HepG2 (cell line): Measurements from ENCODE around the gene SELENOM. TPM values are rescaled to one million over a fixed set of nuclear protein-coding genes. Genes with fewer than 3 reads are reported as not detected.
A peak's percentile ranks its signal among the peaks of the same experiment; 100 is the strongest.

Experiments used
- ATAC-seq: fragments of 200-7000 bp; cut with Tn5 transposase; 3 replicates; pipeline ENCODE4 v1.9.1; 2020; ENCODE audit warnings: mild to moderate bottlenecking, moderate library complexity
- BruUV-seq: library from RNA; stranded (reverse); fragments of 400-500 nt; replicated peaks from 2 replicates; lab custom pipeline; 2021; lab: Mats Ljungman, UMichigan
- CTCF ChIA-PET: fragments of 300-600 bp; formaldehyde crosslinking; extraction: SDS; loops from one replicate; lab custom pipeline; 2021; ENCODE audit warnings: low total read pairs, inconsistent platforms, low intra/inter-chr PET ratio; lab: Yijun Ruan, JAX
- POLR2A ChIA-PET: fragments of 350-600 bp; sonication (Branson Sonifier 250); formaldehyde crosslinking; loops from one replicate; lab custom pipeline; 2020; ENCODE audit warnings: antibody characterized with exemption, inconsistent platforms; lab: Yijun Ruan, JAX
- DNase-seq: peaks from one replicate; pipeline ENCODE4 v3.0.0-alpha.2; 2015; ENCODE audit warnings: low spot score
- FAIRE-seq: peaks from 3 replicates; lab custom pipeline; 2011; peaks lifted over from hg19 to GRCh38; lab: Jason Lieb, UNC
- H2AFZ ChIP-seq: one replicate; pipeline ENCODE4 v1.6.1; 2011; ENCODE audit warnings: low read length, inconsistent platforms
- H3K27ac ChIP-seq: fragments of 300-600 bp; 3 replicates; pipeline ENCODE4 v1.8.0; 2011; ENCODE audit warnings: mixed run types, mild to moderate bottlenecking, mixed read lengths, low read length, inconsistent platforms; ENCODE audit not compliant: insufficient read depth; ENCODE audit errors: extremely low read length
- H3K27me3 ChIP-seq, 2 experiments: fragments of 200-600 bp in 1 of 2; 2 replicates in 1 of 2; 3 replicates in 1 of 2; pipeline versions ENCODE4 v1.6.0 to v1.8.0; 2011; ENCODE audit warnings: low read length in 2 of 2, mild to moderate bottlenecking in 2 of 2, moderate library complexity in 2 of 2, inconsistent platforms in 1 of 2; ENCODE audit not compliant: insufficient read depth in 2 of 2, control insufficient read depth in 1 of 2
- H3K36me3 ChIP-seq, 2 experiments: fragments of 200-600 bp in 1 of 2; replicated peaks in 1 of 2; 2 replicates in 1 of 2; 3 replicates in 1 of 2; pipeline versions ENCODE4 v1.5.1 to v1.8.0; 2011; ENCODE audit warnings: low read length in 2 of 2, inconsistent platforms in 1 of 2; ENCODE audit not compliant: insufficient read depth in 2 of 2, control insufficient read depth in 1 of 2
- H3K4me1 ChIP-seq: 2 replicates; pipeline ENCODE4 v1.5.1; 2012; ENCODE audit warnings: low read length, inconsistent platforms; ENCODE audit not compliant: insufficient read depth
- H3K4me2 ChIP-seq: 2 replicates; pipeline ENCODE4 v1.6.0; 2011; ENCODE audit warnings: low read depth, low read length, inconsistent platforms
- H3K4me3 ChIP-seq, 3 experiments: fragments of 200-600 bp in 1 of 3; sonication (generic), shearing (Covaris generic) in 1 of 3; replicated peaks in 1 of 3; 2 replicates each; pipeline ENCODE4 v1.5.1; 2011 to 2016; ENCODE audit warnings: low read length in 3 of 3, inconsistent platforms in 2 of 3, low read depth in 2 of 3, mild to moderate bottlenecking in 2 of 3, control low read depth in 1 of 3, mixed read lengths in 1 of 3; ENCODE audit not compliant: insufficient read depth in 1 of 3
- H3K79me2 ChIP-seq: one replicate; pipeline ENCODE4 v1.6.1; 2011; ENCODE audit warnings: low read length, inconsistent platforms; ENCODE audit not compliant: insufficient read depth
- H3K9ac ChIP-seq: 2 replicates; pipeline ENCODE4 v1.6.0; 2011; ENCODE audit warnings: mild to moderate bottlenecking, low read depth, low read length, inconsistent platforms; ENCODE audit not compliant: insufficient read depth
- H3K9me3 ChIP-seq: 2 replicates; pipeline ENCODE4 v1.5.1; 2012; ENCODE audit warnings: mild to moderate bottlenecking, low read length
- H4K20me1 ChIP-seq: 2 replicates; pipeline ENCODE4 v1.6.0; 2011; ENCODE audit warnings: inconsistent platforms, mild to moderate bottlenecking, low read length, moderate library complexity; ENCODE audit not compliant: insufficient read depth
- GATA4 ChIP-seq: sonication (generic); IDR thresholded peaks from 2 replicates; pipeline ENCODE4 v1.6.1; 2016; ENCODE audit warnings: antibody characterized with exemption, low read depth, borderline replicate concordance
- POLR2G ChIP-seq: fragments of 200-400 bp; formaldehyde crosslinking; IDR thresholded peaks from 2 replicates; pipeline ENCODE4 v1.6.1; 2018; ENCODE audit warnings: mild to moderate bottlenecking, low read depth, low read length, moderate library complexity
- PPARG ChIP-seq: conservative IDR thresholded peaks from 2 replicates; pipeline ENCODE4 v1.6.1; 2016; ENCODE audit warnings: missing biosample characterization, missing genetic modification reagents
- ZNF614 ChIP-seq: IDR thresholded peaks from 2 replicates; pipeline ENCODE4 v1.6.1; 2018; ENCODE audit warnings: missing biosample characterization, missing genetic modification reagents, inconsistent platforms, borderline replicate concordance
- ZNF773 ChIP-seq: sonication (generic); formaldehyde crosslinking; IDR thresholded peaks from 2 replicates; pipeline ENCODE4 v1.4.0; 2020; ENCODE audit warnings: missing genetic modification reagents, borderline replicate concordance
- ZNF788 ChIP-seq: sonication (generic); formaldehyde crosslinking; IDR thresholded peaks from 2 replicates; pipeline ENCODE4 v1.5.0; 2020; ENCODE audit warnings: mild to moderate bottlenecking, missing genetic modification reagents, borderline replicate concordance
- WGBS: methylation state at CpG from one replicate; pipeline ENCODE4 v1.1.6; 2017; ENCODE audit warnings: low lambda C conversion rate; 5-methylcytosine and 5-hydroxymethylcytosine counted together
- in situ Hi-C: cut with HindIII; loops from 2 replicates; pipeline ENCODE4 v1.10.0; 2017; ENCODE audit warnings: low pct_unique_long_range_greater_than_20kb; ENCODE audit not compliant: extremely low pct_ligation_motif_present
- intact Hi-C: fragments of 100-400 bp; cut with micrococcal nuclease; formaldehyde crosslinking; loops from one replicate; pipeline ENCODE4 v1.10.0; 2022; ENCODE audit not compliant: unreplicated experiment
- polyA plus RNA-seq, 8 experiments: library from polyadenylated mRNA; depleted of rRNA in 3 of 8; stranded (reverse) in 7 of 8; unstranded in 1 of 8; fragments of >200 nt; fragmentation: Illumina TruSeq in 4 of 8; extraction: Trizol in 4 of 8; gene quantifications; 2 replicates each; pipeline versions ENCODE4 v1.2.1 to v1.2.3, GENCODE V29; 2011 to 2016; ENCODE audit warnings: low read depth in 4 of 8, missing spikeins in 1 of 8, mixed read lengths in 1 of 8; ENCODE audit not compliant: insufficient read depth in 1 of 8
- total RNA-seq, 5 experiments: library from RNA; depleted of rRNA; stranded (reverse); fragments of >200 nt; fragmentation: Illumina TruSeq; extraction: Trizol; gene quantifications; 2 replicates each; pipeline ENCODE4 v1.2.3, GENCODE V29; 2016; ENCODE audit warnings: low read depth in 1 of 5
- TF ChIP-seq, protein P1 (sequence below): sonication (generic); formaldehyde crosslinking; IDR thresholded peaks from 2 replicates; pipeline ENCODE4 v1.5.0; 2020; ENCODE audit warnings: mild to moderate bottlenecking, missing genetic modification reagents
- TF ChIP-seq, protein P2 (sequence below): sonication (generic); IDR thresholded peaks from 2 replicates; pipeline ENCODE4 v1.6.1; 2016; ENCODE audit warnings: low read depth, borderline replicate concordance
- TF ChIP-seq, protein P3 (sequence below): sonication (generic); formaldehyde crosslinking; IDR thresholded peaks from 2 replicates; pipeline ENCODE4 v1.4.0; 2020; ENCODE audit warnings: missing genetic modification reagents
- TF ChIP-seq, protein P4 (sequence below): sonication (generic); formaldehyde crosslinking; conservative IDR thresholded peaks from 2 replicates; pipeline ENCODE4 v1.4.0; 2020; ENCODE audit warnings: missing genetic modification reagents

Gene SELENOM
- total and polyA plus RNA-seq, 2 of the 13 experiments (the other 11 are each of a cell fraction or from before 2014, with no cell fraction given) = 4.1 to 4.3 TPM

DNA sequence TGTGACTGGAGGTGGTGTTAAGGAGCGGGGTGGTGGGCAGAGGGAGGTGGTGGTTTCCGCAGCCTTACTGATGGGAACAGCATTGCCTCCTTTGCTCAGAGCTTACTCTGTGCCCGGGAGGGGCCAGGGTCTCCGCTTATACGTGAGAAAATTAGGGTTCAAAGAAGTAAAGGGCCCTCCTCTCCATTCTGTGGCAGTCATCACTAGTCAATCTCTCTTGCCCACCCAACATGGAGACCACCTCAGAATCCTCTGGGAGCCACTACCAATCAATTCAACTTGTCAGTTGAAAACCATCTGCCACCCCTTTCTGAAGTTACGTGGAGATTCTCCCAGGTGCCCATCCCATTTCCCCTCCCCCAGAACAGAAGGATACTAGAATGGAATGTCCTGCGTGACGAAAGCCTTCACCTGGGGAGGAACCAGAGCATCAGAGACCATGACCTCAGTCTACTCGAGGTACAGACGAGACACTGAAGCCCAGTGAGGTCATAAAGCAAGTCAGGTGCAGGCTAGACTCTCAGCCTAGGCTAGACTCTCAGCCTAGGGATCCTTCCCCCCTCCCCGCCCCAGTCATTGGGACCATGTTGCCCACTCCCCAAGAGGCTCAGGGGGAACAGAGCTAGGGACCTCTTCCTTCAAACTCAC is 2.0 kb downstream of the SELENOM start:
- intact Hi-C loops = no loop called here
- no TSS peak for BruUV-seq
- Histone ChIP-seq H2AFZ (no peak overlapping the region), H3K9me3 (no peaks in the 10 kb centered on the region), H4K20me1 (no peaks in the 10 kb centered on the region), H3K4me2 (no peak overlapping the region), H3K9ac (no peak overlapping the region), H3K27me3 (no peaks in the 10 kb centered on the region), H3K36me3 (0 out of 5 replicates have a peak, but pooled peaks cover 0 to 1% of the 10 kb centered on the region in 2 experiments), H3K4me3 (no peak overlapping the region), H3K4me1 (peaks cover 39% of the 10 kb centered on the region), H3K79me2 (no peaks in the 10 kb centered on the region), H3K27ac (no peak overlapping the region)
- in situ Hi-C loops = no loop called here
- ATAC-seq (no peak), DNase-seq (no peak), FAIRE-seq (no peak)
- ChIA-PET CTCF (no interaction called here), POLR2A (no interaction called here)
- no peak for TF ChIP-seq GATA4
- no peak for TF ChIP-seq ZNF788 (CRISPR knock-in tag)
- TF ChIP-seq, protein P1, sequence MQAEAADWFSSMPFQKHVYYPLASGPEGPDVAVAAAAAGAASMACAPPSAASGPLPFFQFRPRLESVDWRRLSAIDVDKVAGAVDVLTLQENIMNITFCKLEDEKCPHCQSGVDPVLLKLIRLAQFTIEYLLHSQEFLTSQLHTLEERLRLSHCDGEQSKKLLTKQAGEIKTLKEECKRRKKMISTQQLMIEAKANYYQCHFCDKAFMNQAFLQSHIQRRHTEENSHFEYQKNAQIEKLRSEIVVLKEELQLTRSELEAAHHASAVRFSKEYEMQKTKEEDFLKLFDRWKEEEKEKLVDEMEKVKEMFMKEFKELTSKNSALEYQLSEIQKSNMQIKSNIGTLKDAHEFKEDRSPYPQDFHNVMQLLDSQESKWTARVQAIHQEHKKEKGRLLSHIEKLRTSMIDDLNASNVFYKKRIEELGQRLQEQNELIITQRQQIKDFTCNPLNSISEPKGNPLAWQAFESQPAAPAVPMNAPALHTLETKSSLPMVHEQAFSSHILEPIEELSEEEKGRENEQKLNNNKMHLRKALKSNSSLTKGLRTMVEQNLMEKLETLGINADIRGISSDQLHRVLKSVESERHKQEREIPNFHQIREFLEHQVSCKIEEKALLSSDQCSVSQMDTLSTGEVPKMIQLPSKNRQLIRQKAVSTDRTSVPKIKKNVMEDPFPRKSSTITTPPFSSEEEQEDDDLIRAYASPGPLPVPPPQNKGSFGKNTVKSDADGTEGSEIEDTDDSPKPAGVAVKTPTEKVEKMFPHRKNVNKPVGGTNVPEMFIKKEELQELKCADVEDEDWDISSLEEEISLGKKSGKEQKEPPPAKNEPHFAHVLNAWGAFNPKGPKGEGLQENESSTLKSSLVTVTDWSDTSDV (CRISPR knock-in tag) = no peak
- TF ChIP-seq ZNF773 (CRISPR knock-in tag) = no peak
- WGBS = 92% methylated on average over 7 of the region's 11 CpGs

DNA sequence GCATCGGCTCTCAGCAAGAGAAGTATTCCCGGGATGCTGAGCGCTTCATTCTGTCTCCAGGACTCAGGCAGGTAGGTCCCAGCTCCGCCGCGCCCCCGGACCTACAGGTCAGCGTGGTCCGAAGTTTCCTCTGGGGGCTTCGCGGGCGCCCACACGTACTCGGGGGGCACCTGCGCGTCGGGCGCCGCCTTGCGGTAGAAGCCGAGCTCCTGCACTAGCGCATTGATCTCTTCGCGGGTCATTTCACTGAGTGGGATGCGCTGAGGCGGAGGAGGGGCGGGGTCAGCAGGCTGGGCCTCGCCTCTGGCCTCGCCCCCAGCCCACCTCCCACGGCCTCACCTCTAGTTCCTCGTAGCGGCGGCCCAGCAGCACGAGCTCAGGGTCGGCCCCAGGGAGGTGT is 2.5 kb downstream of the SELENOM start:
- DNase-seq (no peak), ATAC-seq (no peak), FAIRE-seq (no peak)
- WGBS = 94% methylated on average over 21 of the region's 35 CpGs
- Histone ChIP-seq H3K9ac (no peak overlapping the region), H3K9me3 (no peaks in the 10 kb centered on the region), H3K4me3 (no peak overlapping the region), H3K4me2 (no peak overlapping the region), H3K27ac (no peak overlapping the region), H3K4me1 (peaks cover 39% of the 10 kb centered on the region), H4K20me1 (no peaks in the 10 kb centered on the region), H2AFZ (no peak overlapping the region), H3K36me3 (peaks cover 1 to 6% of the 10 kb centered on the region in 2 experiments; a peak in 1 of 5 replicates), H3K79me2 (no peaks in the 10 kb centered on the region), H3K27me3 (no peaks in the 10 kb centered on the region)
- no TSS peak for BruUV-seq
- in situ Hi-C loops = loop anchor here (5.0 kb wide), 1 partner anchor 37 kb away; the partner anchor contains the start of gene PLA2G3
- intact Hi-C loops = loop anchor here (1.0 kb wide), 1 partner anchor 31 kb away; no protein-coding TSS in a partner anchor
- ChIA-PET POLR2A (no interaction called here), CTCF (no interaction called here)
- TF ChIP-seq, protein P2, sequence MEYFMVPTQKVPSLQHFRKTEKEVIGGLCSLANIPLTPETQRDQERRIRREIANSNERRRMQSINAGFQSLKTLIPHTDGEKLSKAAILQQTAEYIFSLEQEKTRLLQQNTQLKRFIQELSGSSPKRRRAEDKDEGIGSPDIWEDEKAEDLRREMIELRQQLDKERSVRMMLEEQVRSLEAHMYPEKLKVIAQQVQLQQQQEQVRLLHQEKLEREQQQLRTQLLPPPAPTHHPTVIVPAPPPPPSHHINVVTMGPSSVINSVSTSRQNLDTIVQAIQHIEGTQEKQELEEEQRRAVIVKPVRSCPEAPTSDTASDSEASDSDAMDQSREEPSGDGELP = no peak
- no peak for TF ChIP-seq ZNF614 (CRISPR knock-in tag)
- peak; percentile 24; the same call in 1 of the 2 replicates for TF ChIP-seq POLR2G
- TF ChIP-seq, protein P3, sequence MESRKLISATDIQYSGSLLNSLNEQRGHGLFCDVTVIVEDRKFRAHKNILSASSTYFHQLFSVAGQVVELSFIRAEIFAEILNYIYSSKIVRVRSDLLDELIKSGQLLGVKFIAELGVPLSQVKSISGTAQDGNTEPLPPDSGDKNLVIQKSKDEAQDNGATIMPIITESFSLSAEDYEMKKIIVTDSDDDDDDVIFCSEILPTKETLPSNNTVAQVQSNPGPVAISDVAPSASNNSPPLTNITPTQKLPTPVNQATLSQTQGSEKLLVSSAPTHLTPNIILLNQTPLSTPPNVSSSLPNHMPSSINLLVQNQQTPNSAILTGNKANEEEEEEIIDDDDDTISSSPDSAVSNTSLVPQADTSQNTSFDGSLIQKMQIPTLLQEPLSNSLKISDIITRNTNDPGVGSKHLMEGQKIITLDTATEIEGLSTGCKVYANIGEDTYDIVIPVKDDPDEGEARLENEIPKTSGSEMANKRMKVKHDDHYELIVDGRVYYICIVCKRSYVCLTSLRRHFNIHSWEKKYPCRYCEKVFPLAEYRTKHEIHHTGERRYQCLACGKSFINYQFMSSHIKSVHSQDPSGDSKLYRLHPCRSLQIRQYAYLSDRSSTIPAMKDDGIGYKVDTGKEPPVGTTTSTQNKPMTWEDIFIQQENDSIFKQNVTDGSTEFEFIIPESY (CRISPR knock-in tag) = peak; percentile 65
- TF ChIP-seq, protein P4, sequence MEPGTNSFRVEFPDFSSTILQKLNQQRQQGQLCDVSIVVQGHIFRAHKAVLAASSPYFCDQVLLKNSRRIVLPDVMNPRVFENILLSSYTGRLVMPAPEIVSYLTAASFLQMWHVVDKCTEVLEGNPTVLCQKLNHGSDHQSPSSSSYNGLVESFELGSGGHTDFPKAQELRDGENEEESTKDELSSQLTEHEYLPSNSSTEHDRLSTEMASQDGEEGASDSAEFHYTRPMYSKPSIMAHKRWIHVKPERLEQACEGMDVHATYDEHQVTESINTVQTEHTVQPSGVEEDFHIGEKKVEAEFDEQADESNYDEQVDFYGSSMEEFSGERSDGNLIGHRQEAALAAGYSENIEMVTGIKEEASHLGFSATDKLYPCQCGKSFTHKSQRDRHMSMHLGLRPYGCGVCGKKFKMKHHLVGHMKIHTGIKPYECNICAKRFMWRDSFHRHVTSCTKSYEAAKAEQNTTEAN = no peak
- TF ChIP-seq PPARG (CRISPR knock-in tag) = no peak
